Brain microvascular endothelial cell (primary cell): ENCODE measurements around the gene TCP11L1.

Source experiments
- DNase-seq: peaks from one replicate; pipeline ENCODE4 v3.0.0-alpha.2; 2020
- H3K27ac ChIP-seq: fragments of 250-450 bp; sonication (Bioruptor Pico); 2 replicates; pipeline ENCODE4 v1.5.1; 2020; ENCODE audit warnings: mild to moderate bottlenecking, moderate library complexity
- H3K27me3 ChIP-seq: fragments of 250-450 bp; sonication (Bioruptor Pico); replicated peaks from 2 replicates; pipeline ENCODE4 v1.5.1; 2020; ENCODE audit warnings: mild to moderate bottlenecking
- H3K36me3 ChIP-seq: fragments of 250-450 bp; sonication (Bioruptor Pico); replicated peaks from 2 replicates; pipeline ENCODE4 v1.5.1; 2020; ENCODE audit warnings: mild to moderate bottlenecking
- H3K4me3 ChIP-seq: 2 replicates; pipeline ENCODE4 v1.5.1; 2011; ENCODE audit warnings: low read depth, mild to moderate bottlenecking, control low read depth, low read length, moderate library complexity
- CTCF ChIP-seq: IDR thresholded peaks from 2 replicates; pipeline ENCODE4 v1.5.1; 2011; ENCODE audit warnings: low read depth, mild to moderate bottlenecking, moderate library complexity, low read length, control low read depth, inconsistent platforms; ENCODE audit errors: missing control alignments
- in situ Hi-C: cut with HindIII; loops from 2 replicates; pipeline ENCODE4 v1.10.0; 2017; ENCODE audit warnings: low sequenced_read_pairs, low pct_ligation_motif_present

The TCP11L1 gene

GRCh38 chr11:33015621-33016551 is 23.5 kb upstream of the TCP11L1 start, which contains the start of gene DEPDC7:
Gene DEPDC7 (plus strand): TSS chr11:33015878. CDS start chr11:33015956, 78 bp downstream.
- no peaks in the 10 kb centered on the region for H3K27me3 ChIP-seq
- H3K36me3 ChIP-seq: no peaks in the 10 kb centered on the region
- DNase-seq: peak; percentile 89
- peak within 1 kb of the TSS; percentile 66 for H3K4me3 ChIP-seq
- in situ Hi-C loops: no loop called here
- no peak for TF ChIP-seq CTCF
- no peak within 1 kb of the TSS for H3K27ac ChIP-seq

- H3K27ac ChIP-seq: no peak overlapping the region
- no peaks in the 10 kb centered on the region for H3K27me3 ChIP-seq
- peak overlapping the region; percentile 66 for H3K4me3 ChIP-seq
- no peak for DNase-seq
- in situ Hi-C loops: no loop called here
- H3K36me3 ChIP-seq: no peaks in the 10 kb centered on the region
- TF ChIP-seq CTCF: no peak
These were observed 22.7 kb upstream of the TCP11L1 start for GRCh38 chr11:33016654-33017053.

GRCh38 chr11:33017478-33017877 is 21.9 kb upstream of the TCP11L1 start:
- no peaks in the 10 kb centered on the region for H3K36me3 ChIP-seq
- no peak for DNase-seq
- H3K4me3 ChIP-seq: no peak overlapping the region
- TF ChIP-seq CTCF: no peak
- no peak overlapping the region for H3K27ac ChIP-seq
- in situ Hi-C loops: no loop called here
- no peaks in the 10 kb centered on the region for H3K27me3 ChIP-seq

- H3K27me3 ChIP-seq: no peaks in the 10 kb centered on the region
- no peak for DNase-seq
- no peak for TF ChIP-seq CTCF
- no peaks in the 10 kb centered on the region for H3K36me3 ChIP-seq
- no peak overlapping the region for H3K27ac ChIP-seq
- H3K4me3 ChIP-seq: no peak overlapping the region
- in situ Hi-C loops: no loop called here
These were observed 21.4 kb upstream of the TCP11L1 start for GRCh38 chr11:33017965-33018364.

GRCh38 chr11:33018840-33019239 is 20.5 kb upstream of the TCP11L1 start:
- H3K27ac ChIP-seq: no peak overlapping the region
- H3K27me3 ChIP-seq: no peaks in the 10 kb centered on the region
- H3K4me3 ChIP-seq: no peak overlapping the region
- no peak for DNase-seq
- TF ChIP-seq CTCF: no peak
- in situ Hi-C loops: no loop called here
- H3K36me3 ChIP-seq: no peaks in the 10 kb centered on the region
